Stimulated activated CD8-positive, alpha-beta memory T cell treated with anti-CD3 and anti-CD28 coated beads, Interleukin-2, amount 100 ng/mL, for 48 hours (primary cell): ENCODE results near the gene CD99L2.
"Not testable (repeated sequence)": the region's sequence is repeated elsewhere in the genome, so short reads cannot be mapped to it uniquely, and the experiment has no call there.

Experiments
- DNase-seq, 2 donors: peaks; one replicate each; pipeline ENCODE4 v3.0.0-alpha.2; 2020; ENCODE audit warnings: low read depth in 2 of 2

Gene CD99L2

DNA sequence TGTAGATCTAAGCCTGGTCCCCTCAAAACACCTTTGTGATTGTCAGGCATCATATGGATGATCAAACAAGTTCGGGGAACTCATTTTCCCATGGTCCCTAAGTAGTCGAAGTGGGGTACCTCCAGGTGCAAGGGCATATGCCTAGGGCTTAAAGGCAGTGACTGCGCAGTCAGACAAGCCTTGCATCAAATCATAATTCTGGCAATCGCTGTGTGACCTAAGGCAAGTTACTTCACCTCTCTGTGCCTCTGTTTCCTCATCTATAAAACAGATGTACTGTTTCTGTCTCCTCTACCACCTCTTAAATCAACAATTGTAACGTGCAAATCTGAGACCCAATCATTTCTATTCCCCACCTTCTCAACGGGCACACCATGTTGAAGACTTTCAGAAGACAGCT lies 1.8 kb downstream of the CD99L2 start:
- no peak for DNase-seq

- no peak for DNase-seq
These were observed 4.5 kb downstream of the CD99L2 start for GRCh38 chrX:150893936-150894335.

DNA sequence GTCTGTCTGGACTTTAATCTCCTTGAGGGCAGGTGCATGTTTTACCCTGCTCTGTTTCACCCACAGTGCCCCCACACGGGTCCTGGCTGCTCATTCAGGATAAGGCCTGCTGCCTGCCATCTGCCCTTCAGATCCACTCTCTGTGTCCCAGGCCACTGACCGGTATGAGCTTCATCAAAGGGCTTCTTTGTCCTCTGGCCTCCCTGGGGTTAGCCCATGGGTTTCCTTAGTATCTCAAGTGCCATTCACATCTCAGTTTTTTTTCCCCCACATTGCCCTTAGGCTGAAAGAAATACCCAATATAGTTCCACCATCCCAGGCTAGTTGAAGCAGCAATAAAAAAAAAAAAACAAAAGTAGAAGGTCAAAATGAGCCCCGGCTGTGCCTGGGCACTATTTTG lies 9.3 kb downstream of the CD99L2 start:
- DNase-seq: no peak

DNA sequence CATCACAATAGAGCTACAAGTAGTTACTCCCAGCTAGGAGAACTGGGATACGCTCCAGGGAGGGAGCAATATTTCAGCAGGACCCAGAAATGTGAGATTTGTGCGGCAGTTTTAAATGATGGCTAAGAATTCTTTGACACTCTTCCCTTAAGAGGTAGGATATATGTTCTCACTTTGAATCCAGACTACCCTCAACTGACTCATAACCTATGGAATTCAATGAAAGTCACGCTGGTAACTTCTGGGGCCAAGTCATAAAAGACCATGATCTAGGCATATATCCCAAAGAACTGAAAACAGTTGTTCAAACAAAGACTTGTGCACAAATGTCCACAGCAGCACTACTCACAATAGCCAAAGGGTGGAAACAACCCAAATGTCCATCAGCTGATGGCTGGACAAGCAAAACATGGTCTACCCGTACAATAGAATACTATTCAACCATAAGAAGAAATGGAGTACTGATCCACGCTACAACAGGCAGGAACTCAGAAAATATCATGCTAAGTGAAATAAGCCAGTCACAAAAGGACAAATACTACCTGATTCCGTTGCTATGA lies 10.5 kb downstream of the CD99L2 start:
- DNase-seq: no peak

DNA sequence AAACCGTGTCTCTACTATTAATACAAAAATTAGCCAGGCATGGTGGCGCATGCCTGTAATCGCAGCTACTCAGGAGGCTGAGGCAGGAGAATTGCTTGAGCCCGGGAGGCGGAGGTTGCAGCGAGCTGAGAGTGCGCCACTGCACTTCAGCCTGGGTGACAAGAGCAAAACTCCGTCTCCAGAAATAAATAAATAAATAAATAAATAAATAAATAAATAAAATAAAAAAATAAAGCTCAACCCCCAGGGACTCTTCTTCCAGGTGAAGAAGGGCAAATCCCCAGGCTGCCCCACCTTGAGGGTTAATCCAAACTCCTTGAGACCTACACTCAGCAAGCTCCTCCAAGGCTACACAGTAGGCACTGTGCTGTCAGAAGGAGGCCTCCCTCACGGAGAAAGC lies 11.2 kb downstream of the CD99L2 start:
- DNase-seq: not testable (repeated sequence)

GRCh38 chrX:150886381-150886780 lies 12.1 kb downstream of the CD99L2 start:
- DNase-seq: no peak

DNA sequence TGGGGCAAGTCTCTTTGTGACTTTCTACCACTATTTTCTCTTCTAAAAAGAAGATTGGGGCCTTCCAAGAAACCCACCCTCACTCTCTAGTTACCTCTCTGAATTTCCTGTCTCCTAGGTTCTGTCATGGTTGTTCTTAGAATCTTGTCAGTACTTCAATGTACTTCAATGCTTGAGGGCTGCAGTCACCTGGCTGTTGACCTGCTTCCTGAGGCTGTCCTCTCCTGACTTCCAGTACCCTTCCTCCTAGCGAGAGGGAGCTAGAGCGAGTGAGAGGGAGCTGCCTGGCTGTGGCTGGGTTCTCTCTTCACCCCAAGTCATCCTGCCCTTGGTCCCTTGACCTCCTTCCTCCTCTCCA lies 17.7 kb downstream of the CD99L2 start:
- DNase-seq: no peak

DNA sequence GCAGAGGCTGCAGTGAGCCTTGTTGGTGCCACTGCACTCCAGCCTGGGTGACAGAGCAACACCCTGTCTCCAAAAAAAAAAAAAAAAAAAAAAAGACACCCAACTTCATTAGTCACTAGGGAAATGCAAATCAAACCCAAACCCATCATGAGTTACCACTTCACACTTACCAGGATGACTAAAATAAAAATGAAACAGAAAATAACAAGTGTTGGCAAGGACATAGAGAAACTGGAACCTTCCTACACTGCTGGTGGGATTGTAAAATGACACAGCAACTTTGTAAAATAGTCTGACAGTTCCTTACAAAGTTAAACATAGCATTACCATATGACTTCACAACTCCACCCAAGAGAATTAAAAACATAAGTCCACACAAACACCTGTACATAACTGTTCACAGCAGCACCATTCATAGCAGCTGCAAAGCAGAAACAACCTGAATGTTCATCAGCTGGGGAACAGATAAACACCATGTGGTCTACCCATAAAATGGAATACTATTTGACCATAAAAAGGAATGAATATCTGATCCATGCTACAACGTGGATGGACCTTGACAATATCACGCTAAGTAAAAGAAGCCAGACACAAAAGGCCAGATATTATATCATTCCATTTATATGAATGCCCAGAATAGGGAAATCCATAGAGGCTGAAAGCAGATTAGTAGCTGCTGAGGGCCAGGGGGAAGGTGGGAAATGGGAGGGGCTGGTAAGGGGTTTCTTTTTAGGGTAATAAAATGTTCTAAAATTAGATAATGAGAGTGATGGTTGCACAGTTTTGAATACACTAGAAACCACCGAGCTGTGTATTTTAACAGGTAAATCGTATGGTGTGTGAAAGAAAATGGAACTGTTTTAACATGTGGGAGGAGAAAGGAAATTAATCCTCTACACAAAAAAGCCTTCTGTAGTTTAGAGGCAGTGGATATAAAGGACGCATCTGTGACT lies 18.3 kb downstream of the CD99L2 start:
- DNase-seq: no peak

DNA sequence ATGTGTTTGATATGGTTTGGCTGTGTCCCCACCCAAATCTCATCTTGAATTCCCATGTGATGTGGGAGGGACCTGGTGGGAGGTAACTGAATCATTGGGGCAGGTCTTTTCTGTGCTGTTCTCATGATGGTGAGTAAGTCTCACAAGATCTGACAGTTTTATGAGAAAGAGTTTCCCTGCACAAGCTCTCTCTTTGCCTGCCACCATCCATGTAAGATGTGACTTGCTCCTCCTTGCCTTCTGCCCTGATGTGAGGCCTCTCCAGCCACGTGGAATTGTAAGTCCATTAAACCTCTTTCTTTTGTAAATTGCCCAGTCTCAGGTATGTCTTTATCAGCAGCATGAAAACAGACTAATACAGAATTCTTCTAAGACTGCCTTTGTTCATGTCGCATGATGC lies 22.8 kb downstream of the CD99L2 start:
- DNase-seq: not testable (repeated sequence)

DNA sequence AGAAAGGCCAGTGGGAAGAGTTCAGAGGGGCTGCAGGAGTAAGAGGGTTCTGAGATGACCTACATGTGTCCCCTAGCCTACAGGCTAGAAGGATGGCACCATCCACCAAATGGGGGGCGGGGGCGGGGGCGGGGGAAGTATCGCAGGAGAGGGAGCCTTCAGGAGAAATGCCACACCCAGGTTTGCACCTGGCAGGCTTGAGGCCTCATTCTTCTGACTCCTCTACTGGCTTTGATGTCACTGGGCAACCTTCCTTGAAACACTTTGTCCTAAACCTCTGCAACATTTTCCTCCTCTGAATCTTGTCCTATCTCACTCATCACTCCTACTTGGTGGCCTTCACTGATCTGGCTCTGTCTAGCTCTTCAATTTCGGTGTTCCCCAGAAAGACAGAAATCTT lies 24.0 kb downstream of the CD99L2 start:
- no peak for DNase-seq

- no peak for DNase-seq
These were observed 24.9 kb downstream of the CD99L2 start for GRCh38 chrX:150873616-150874015.

GRCh38 chrX:150872773-150873336 lies 25.6 kb downstream of the CD99L2 start:
- DNase-seq: no peak

- no peak for DNase-seq
These were observed 27.1 kb downstream of the CD99L2 start for GRCh38 chrX:150871341-150871811.

DNA sequence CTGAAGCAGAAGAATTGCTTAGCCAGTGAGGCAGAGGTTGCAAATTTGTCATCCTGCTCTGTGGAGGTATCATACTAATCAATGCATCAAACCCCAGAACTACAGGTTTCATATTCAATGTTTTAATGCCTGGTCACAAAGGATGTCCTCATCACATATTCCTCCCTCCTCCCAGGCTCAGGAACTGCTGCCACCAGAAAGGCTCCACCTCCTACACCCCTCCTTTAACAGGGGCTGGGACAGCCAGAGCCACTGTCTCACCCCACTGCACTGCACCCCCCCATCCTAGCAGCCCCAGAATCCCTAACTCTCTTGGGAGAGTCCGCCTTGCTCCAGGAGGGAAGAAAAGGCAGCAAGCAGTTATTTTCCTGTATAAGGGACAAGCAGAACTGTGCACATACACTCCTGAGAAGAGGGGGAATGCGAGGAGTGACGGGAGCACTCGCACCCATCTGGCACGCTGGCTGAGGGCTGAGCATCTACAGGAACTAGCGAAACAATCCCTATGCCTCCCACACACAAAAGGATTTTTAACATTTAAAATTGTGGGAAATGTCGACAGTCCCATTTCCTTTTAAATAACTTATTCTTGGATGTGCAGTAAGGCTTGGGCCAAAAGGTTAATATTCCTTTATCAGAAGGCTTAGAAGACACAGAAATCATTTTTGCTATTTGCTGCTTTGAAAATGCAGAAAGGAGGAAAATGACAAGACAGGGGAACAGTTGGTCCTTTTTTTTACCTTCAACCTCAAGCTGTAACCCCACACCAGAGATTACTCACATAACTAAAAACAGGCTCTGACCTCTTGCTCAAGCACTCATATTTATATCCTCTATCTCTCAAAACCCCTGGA lies 27.8 kb downstream of the CD99L2 start:
- no peak for DNase-seq

- DNase-seq: no peak
These were observed 28.4 kb downstream of the CD99L2 start for GRCh38 chrX:150870029-150870428.

- DNase-seq: no peak
These were observed 29.0 kb downstream of the CD99L2 start for GRCh38 chrX:150869450-150869849.

DNA sequence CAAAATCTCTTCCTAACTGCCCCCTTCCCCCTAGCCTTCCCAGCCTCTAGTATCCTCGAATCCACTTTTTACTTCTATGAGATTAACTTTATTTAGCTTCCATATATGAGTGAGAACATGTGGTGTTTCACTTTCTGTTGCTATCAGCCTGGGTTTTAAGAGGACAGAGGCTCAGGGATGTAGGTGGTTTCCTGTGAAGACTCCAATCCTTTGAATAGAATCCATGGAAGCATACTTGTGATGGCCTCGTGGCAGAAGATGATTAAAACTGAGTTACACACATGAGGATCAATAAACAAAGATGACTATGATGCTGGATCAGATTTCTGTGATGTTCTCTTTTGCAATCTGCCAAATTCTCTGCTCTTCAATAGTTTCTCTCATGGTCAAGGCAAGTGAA lies 29.8 kb downstream of the CD99L2 start:
- DNase-seq: no peak

DNA sequence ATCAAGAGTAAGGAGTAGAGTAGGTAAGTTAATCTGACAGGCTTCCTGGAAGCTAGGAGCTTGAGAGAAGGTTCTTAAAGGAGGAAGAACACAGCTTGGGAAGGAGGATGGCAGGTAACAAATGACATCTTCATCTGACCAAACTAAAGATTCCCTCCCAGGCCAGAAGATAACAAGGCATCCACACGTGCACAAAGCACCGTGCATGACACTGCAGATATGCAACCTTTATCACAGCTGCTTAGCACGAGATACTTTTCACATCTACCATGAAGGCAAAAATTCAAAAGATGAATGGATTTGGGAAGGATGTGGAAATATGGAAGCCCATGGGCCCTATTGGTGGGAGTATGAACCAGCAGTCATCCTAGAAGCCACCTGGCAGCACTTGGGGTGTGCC lies 34.3 kb downstream of the CD99L2 start:
- no peak for DNase-seq

DNA sequence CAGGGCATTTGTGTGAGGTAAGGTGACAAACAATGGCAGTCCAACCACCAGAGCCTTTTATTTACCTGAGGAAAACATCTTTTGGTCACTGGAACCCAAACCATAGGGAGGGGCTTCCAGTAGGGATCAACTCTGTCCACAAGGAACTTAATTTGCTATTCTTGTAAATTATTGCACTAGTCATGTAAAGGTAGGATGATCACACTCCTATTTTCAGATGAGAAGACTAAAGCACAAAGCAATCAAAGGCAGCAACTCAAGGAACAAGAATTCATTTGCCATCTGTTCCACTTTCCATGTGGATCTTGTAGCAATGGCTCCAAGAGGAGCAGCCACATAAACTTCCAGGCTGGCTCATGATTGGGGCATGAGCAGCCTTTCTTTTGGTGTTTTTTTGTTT lies 35.3 kb downstream of the CD99L2 start:
- no peak for DNase-seq

DNA sequence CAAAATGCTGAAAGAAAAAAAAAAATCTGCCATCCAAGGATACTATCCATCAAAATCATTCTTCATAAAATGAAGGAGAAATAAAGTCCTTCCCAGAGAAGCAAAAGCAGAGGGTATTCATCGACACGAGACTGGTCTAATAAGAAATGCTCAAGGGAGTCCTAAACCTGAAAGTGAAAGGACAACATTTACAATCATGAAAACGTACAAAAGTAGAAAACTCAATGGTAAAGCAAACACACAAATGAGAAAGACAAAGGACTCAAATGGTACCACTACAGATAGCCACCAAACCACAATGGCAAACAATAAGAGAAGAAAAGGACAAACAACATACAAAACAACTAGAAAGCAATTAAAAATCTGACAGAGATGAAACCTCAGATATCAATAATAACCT lies 41.0 kb downstream of the CD99L2 start:
- no peak for DNase-seq

DNA sequence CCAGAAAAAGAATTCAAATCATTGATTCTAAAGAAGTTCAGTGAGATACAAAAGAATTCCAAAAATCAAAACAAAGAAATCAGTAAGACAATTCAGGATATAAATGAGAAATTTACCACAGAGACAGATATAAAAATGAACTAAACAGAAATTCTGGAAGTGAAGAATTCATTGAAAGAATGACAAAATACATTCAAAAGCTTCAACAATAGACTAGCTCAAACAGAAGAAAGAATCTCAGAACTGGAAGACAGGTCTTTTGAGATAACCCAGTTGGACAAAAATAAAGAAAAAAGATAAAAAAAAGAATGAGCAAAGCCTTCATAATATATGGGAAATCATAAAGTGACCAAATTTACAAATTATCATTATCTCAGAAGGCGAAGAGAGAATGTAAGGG lies 41.7 kb downstream of the CD99L2 start:
- no peak for DNase-seq

GRCh38 chrX:150856101-150856500 lies 42.4 kb downstream of the CD99L2 start:
- DNase-seq: no peak
